GM12878 (cell line): ENCODE measurements around the gene STXBP2. TPM values are rescaled to one million over a fixed set of nuclear protein-coding genes. Genes with fewer than 3 reads are reported as not detected.

Experiments used
- ATAC-seq: fragments of 200-7000 bp; cut with Tn5 transposase; 3 replicates; pipeline ENCODE4 v1.9.1; 2020; ENCODE audit warnings: mild to moderate bottlenecking, moderate library complexity
- BruUV-seq: library from RNA; stranded (reverse); fragments of 400-500 nt; replicated peaks from 2 replicates; lab custom pipeline; 2021; lab: Mats Ljungman, UMichigan
- CTCF ChIA-PET: fragments of 300-600 bp; sonication (Branson Sonifier 250); formaldehyde crosslinking; extraction: SDS; loops from one replicate; lab custom pipeline; 2021; ENCODE audit warnings: inconsistent platforms; lab: Yijun Ruan, JAX
- POLR2A ChIA-PET: fragments of 350-600 bp; formaldehyde crosslinking; extraction: SDS; loops from one replicate; lab custom pipeline; 2021; ENCODE audit warnings: inconsistent platforms; lab: Charles Lee
- RAD21 ChIA-PET: fragments of 300-600 bp; sonication (Branson Sonifier 250); formaldehyde crosslinking; loops from one replicate; lab custom pipeline; 2023; ENCODE audit warnings: antibody characterized with exemption; ENCODE audit not compliant: unreplicated experiment; lab: Charles Lee
- SMC1A ChIA-PET: fragments of 300-600 bp; sonication (Branson Sonifier 250); formaldehyde crosslinking; loops from one replicate; lab custom pipeline; 2023; ENCODE audit not compliant: unreplicated experiment, uncharacterized antibody; lab: Charles Lee
- DNase-seq: peaks from one replicate; pipeline ENCODE4 v3.0.0-alpha.2; 2011; ENCODE audit warnings: low read depth, low spot score
- FAIRE-seq: peaks from 3 replicates; lab custom pipeline; 2011; peaks lifted over from hg19 to GRCh38; lab: Jason Lieb, UNC
- H2AFZ ChIP-seq: 2 replicates; pipeline ENCODE4 v1.6.0; 2011; ENCODE audit warnings: low read depth, low read length, control low read depth; ENCODE audit not compliant: control insufficient read depth
- H3K27ac ChIP-seq: 2 replicates; pipeline ENCODE4 v1.5.1; 2011; ENCODE audit warnings: control low read depth; ENCODE audit not compliant: control insufficient read depth, insufficient read depth
- H3K27me3 ChIP-seq, 2 experiments: replicated peaks in 1 of 2; 2 replicates each; pipeline versions ENCODE4 v1.6.0 to v1.6.1; 2011; ENCODE audit warnings: low read length in 1 of 2; ENCODE audit not compliant: control insufficient read depth in 2 of 2, insufficient read depth in 2 of 2
- H3K36me3 ChIP-seq, 2 experiments: 2 replicates each; pipeline ENCODE4 v1.5.1; 2011; ENCODE audit warnings: low read length in 1 of 2; ENCODE audit not compliant: control insufficient read depth in 2 of 2, insufficient read depth in 2 of 2
- H3K4me1 ChIP-seq: 2 replicates; pipeline ENCODE4 v1.6.1; 2011; ENCODE audit warnings: mild to moderate bottlenecking, low read length, moderate library complexity, mixed read lengths; ENCODE audit not compliant: control insufficient read depth, insufficient read depth
- H3K4me2 ChIP-seq: 2 replicates; pipeline ENCODE4 v1.6.0; 2011; ENCODE audit warnings: control low read depth; ENCODE audit not compliant: control insufficient read depth, insufficient read depth
- H3K4me3 ChIP-seq: fragments of 200-600 bp; sonication (generic); 2 replicates; pipeline ENCODE4 v1.5.1; 2016
- H3K79me2 ChIP-seq: 2 replicates; pipeline ENCODE4 v1.6.0; 2011; ENCODE audit warnings: low read length; ENCODE audit not compliant: control insufficient read depth, insufficient read depth
- H3K9ac ChIP-seq: 2 replicates; pipeline ENCODE4 v1.8.0; 2011; ENCODE audit warnings: low read length, control low read depth, mixed read lengths; ENCODE audit not compliant: control insufficient read depth, insufficient read depth
- H3K9me3 ChIP-seq: replicated peaks from 3 replicates; pipeline ENCODE4 v1.5.1; 2011; ENCODE audit warnings: mild to moderate bottlenecking, low read length; ENCODE audit not compliant: control insufficient read depth, insufficient read depth
- H4K20me1 ChIP-seq: 2 replicates; pipeline ENCODE4 v1.6.0; 2011; ENCODE audit not compliant: control insufficient read depth, insufficient read depth
- BCL11A ChIP-seq: IDR thresholded peaks from 2 replicates; pipeline ENCODE4 v1.6.1; 2011; ENCODE audit warnings: low read depth, low read length
- BHLHE40 ChIP-seq, 2 experiments: fragments of 450-650 bp in 1 of 2; IDR thresholded peaks; 2 replicates each; pipeline ENCODE4 v1.6.1; 2011 to 2017; ENCODE audit warnings: low read depth in 2 of 2, borderline replicate concordance in 1 of 2, improper control_type of control experiment in 1 of 2, low read length in 1 of 2, mild to moderate bottlenecking in 1 of 2
- BRCA1 ChIP-seq: IDR thresholded peaks from 2 replicates; pipeline ENCODE4 v1.6.1; 2011; ENCODE audit warnings: low read depth, low read length, improper control_type of control experiment
- JUNB ChIP-seq: IDR thresholded peaks from 2 replicates; pipeline ENCODE4 v1.6.1; 2016; ENCODE audit warnings: antibody characterized with exemption, mild to moderate bottlenecking
- KAT2A ChIP-seq: conservative IDR thresholded peaks from 2 replicates; pipeline ENCODE4 v1.6.1; 2011; ENCODE audit warnings: low read depth, low read length; ENCODE audit not compliant: control insufficient read depth
- MYB ChIP-seq: fragments of 150-350 bp; IDR thresholded peaks from 2 replicates; pipeline ENCODE4 v1.6.1; 2014; ENCODE audit warnings: mild to moderate bottlenecking, low read depth, low read length, borderline replicate concordance
- SIX5 ChIP-seq: IDR thresholded peaks from 2 replicates; pipeline ENCODE4 v1.6.1; 2011; ENCODE audit warnings: mild to moderate bottlenecking, low read depth, low read length, moderate library complexity; ENCODE audit not compliant: severe bottlenecking
- SRF ChIP-seq, 2 experiments: IDR thresholded peaks; 2 replicates each; pipeline ENCODE4 v1.6.1; 2011; ENCODE audit warnings: low read depth in 2 of 2, low read length in 2 of 2, mild to moderate bottlenecking in 1 of 2, moderate library complexity in 1 of 2
- ZZZ3 ChIP-seq: IDR thresholded peaks from 2 replicates; pipeline ENCODE4 v1.6.1; 2011; ENCODE audit warnings: low read depth; ENCODE audit not compliant: control insufficient read depth, insufficient read length
- WGBS: methylation state at CpG from one replicate; pipeline ENCODE4 v1.1.6; 2016; ENCODE audit warnings: low lambda C conversion rate; ENCODE audit not compliant: insufficient replicate concordance, insufficient coverage; ENCODE audit errors: missing lambda C conversion rate; 5-methylcytosine and 5-hydroxymethylcytosine counted together
- in situ Hi-C: fragments of 300-500 bp; cut with MboI; formaldehyde crosslinking; loops from 9 replicates; pipeline ENCODE4 v1.14.3; 2018; ENCODE audit warnings: mixed read lengths
- intact Hi-C: fragments of 100-400 bp; cut with micrococcal nuclease; formaldehyde crosslinking; loops from one replicate; pipeline ENCODE4 v1.14.2; 2022; ENCODE audit not compliant: unreplicated experiment
- polyA plus RNA-seq, 11 experiments: library from polyadenylated mRNA; depleted of rRNA in 4 of 11; unstranded in 6 of 11; stranded (reverse) in 5 of 11; fragments of >200 nt; fragmentation: Nextera tagmentation in 4 of 11; fragmentation: Illumina TruSeq in 1 of 11; extraction: Ambion mirVana in 4 of 11; extraction: Trizol in 1 of 11; gene quantifications; 1 replicate in 1 of 11; 2 replicates in 10 of 11; pipeline versions ENCODE4 v1.2.1 to v1.2.3, GENCODE V29; 2011 to 2016; ENCODE audit warnings: inconsistent platforms in 2 of 11, missing spikeins in 2 of 11, low read depth in 1 of 11
- total RNA-seq, 4 experiments: library from RNA; depleted of rRNA in 3 of 4; stranded (reverse); fragments of >200 nt in 3 of 4; fragmentation: Illumina TruSeq in 1 of 4; extraction: Trizol in 1 of 4; gene quantifications; 2 replicates each; pipeline versions ENCODE4 v1.2.1 to v1.2.3, GENCODE V29; 2013 to 2021
- TF ChIP-seq, protein P1 (sequence below): fragments of 450-650 bp; IDR thresholded peaks from 2 replicates; pipeline ENCODE4 v1.6.1; 2017; ENCODE audit warnings: mild to moderate bottlenecking, moderate library complexity
- TF ChIP-seq, protein P2 (sequence below): fragments of 450-650 bp; IDR thresholded peaks from 2 replicates; pipeline ENCODE4 v1.6.1; 2016; ENCODE audit warnings: mild to moderate bottlenecking, moderate library complexity, borderline replicate concordance

Gene STXBP2
- total and polyA plus RNA-seq, 10 of the 15 experiments (the other 5 are each of a cell fraction or from before 2014, with no cell fraction given), result 2.6 to 111 (median 61.4) TPM

DNA sequence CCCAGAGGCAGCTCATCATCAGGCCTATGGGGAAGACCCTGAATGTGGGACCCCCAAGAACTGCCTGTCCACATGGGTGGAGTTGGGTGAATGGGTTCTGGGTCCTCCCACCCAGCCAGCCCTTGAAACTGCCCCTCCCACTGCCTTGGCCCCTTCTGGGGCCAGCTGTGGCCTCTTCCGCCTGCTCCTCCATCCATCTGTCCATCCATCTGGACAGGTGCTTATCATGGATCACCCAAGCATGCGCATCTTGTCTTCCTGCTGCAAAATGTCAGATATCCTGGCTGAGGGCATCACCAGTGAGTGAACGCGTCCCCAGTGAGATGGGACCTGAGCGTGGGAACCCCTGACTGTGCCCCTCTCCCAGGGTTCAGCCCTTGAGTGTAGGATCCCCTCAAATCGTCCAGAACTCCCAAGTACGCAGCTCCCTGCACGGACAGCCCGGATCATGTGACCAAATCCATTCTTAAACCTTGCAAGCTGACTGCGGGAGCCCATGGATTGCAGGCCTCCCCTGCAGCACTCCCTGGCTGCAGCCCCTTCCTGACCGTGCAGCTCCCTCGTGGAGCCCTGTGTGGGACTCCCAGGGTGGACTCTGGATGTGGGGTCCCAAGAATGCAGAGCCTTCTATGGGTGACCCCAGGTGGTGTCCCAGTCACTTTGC is 2.0 kb downstream of the STXBP2 start:
- CTCF ChIA-PET, result interaction anchor here (1.3 to 2.2 kb wide), 4 partner anchors 13 to 261 kb away, joined by 3 to 12 read pairs (median 6); no protein-coding TSS in a partner anchor
- WGBS, result 91% methylated on average over 11 of the region's 12 CpGs
- intact Hi-C loops, result no loop called here
- no peak for ATAC-seq
- H3K27me3 ChIP-seq, result no peaks in the 10 kb centered on the region
- SMC1A ChIA-PET, result interaction anchor here (1.3 to 1.4 kb wide), 2 partner anchors 9 to 71 kb away, joined by 4 read pairs; partner anchors contain the start of genes PET100 and XAB2
- H3K27ac ChIP-seq, result no peak overlapping the region
- peaks cover 14% of the 10 kb centered on the region for H3K4me1 ChIP-seq
- POLR2A ChIA-PET, result interaction anchor here (0.7 to 1.8 kb wide), 2 partner anchors 22 to 28 kb away, joined by 3 to 6 read pairs; no protein-coding TSS in a partner anchor
- H3K4me2 ChIP-seq, result no peak overlapping the region
- DNase-seq, result no peak
- peaks cover 0 to 7% of the 10 kb centered on the region in 2 experiments; a peak in 2 of 4 replicates for H3K36me3 ChIP-seq
- no peak overlapping the region for H2AFZ ChIP-seq
- H3K79me2 ChIP-seq, result peaks cover 18% of the 10 kb centered on the region
- no peak overlapping the region for H3K9ac ChIP-seq
- H4K20me1 ChIP-seq, result no peaks in the 10 kb centered on the region
- no peaks in the 10 kb centered on the region; the same call in 2 of the 3 replicates for H3K9me3 ChIP-seq
- BruUV-seq, result no TSS peak
- RAD21 ChIA-PET, result interaction anchor here (1.3 kb wide), 1 partner anchor 71 kb away, joined by 3 read pairs; no protein-coding TSS in a partner anchor
- no peak for FAIRE-seq
- H3K4me3 ChIP-seq, result no peak overlapping the region
- in situ Hi-C loops, result no loop called here
- TF ChIP-seq ZZZ3, result no peak
- no peak for TF ChIP-seq MYB
- no peak for TF ChIP-seq BRCA1
- TF ChIP-seq BHLHE40 (IDR thresholded peaks at IDR 0.05; ENCODE audit: borderline replicate concordance in 1 of 2, low read depth in 2 of 2, low read length in 1 of 2), result no peak
- no peak for TF ChIP-seq KAT2A
- TF ChIP-seq, protein P1, sequence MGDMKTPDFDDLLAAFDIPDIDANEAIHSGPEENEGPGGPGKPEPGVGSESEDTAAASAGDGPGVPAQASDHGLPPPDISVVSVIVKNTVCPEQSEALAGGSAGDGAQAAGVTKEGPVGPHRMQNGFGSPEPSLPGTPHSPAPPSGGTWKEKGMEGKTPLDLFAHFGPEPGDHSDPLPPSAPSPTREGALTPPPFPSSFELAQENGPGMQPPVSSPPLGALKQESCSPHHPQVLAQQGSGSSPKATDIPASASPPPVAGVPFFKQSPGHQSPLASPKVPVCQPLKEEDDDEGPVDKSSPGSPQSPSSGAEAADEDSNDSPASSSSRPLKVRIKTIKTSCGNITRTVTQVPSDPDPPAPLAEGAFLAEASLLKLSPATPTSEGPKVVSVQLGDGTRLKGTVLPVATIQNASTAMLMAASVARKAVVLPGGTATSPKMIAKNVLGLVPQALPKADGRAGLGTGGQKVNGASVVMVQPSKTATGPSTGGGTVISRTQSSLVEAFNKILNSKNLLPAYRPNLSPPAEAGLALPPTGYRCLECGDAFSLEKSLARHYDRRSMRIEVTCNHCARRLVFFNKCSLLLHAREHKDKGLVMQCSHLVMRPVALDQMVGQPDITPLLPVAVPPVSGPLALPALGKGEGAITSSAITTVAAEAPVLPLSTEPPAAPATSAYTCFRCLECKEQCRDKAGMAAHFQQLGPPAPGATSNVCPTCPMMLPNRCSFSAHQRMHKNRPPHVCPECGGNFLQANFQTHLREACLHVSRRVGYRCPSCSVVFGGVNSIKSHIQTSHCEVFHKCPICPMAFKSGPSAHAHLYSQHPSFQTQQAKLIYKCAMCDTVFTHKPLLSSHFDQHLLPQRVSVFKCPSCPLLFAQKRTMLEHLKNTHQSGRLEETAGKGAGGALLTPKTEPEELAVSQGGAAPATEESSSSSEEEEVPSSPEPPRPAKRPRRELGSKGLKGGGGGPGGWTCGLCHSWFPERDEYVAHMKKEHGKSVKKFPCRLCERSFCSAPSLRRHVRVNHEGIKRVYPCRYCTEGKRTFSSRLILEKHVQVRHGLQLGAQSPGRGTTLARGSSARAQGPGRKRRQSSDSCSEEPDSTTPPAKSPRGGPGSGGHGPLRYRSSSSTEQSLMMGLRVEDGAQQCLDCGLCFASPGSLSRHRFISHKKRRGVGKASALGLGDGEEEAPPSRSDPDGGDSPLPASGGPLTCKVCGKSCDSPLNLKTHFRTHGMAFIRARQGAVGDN, result no peak
- no peak for TF ChIP-seq SIX5
- TF ChIP-seq JUNB, result no peak
- TF ChIP-seq, protein P2, sequence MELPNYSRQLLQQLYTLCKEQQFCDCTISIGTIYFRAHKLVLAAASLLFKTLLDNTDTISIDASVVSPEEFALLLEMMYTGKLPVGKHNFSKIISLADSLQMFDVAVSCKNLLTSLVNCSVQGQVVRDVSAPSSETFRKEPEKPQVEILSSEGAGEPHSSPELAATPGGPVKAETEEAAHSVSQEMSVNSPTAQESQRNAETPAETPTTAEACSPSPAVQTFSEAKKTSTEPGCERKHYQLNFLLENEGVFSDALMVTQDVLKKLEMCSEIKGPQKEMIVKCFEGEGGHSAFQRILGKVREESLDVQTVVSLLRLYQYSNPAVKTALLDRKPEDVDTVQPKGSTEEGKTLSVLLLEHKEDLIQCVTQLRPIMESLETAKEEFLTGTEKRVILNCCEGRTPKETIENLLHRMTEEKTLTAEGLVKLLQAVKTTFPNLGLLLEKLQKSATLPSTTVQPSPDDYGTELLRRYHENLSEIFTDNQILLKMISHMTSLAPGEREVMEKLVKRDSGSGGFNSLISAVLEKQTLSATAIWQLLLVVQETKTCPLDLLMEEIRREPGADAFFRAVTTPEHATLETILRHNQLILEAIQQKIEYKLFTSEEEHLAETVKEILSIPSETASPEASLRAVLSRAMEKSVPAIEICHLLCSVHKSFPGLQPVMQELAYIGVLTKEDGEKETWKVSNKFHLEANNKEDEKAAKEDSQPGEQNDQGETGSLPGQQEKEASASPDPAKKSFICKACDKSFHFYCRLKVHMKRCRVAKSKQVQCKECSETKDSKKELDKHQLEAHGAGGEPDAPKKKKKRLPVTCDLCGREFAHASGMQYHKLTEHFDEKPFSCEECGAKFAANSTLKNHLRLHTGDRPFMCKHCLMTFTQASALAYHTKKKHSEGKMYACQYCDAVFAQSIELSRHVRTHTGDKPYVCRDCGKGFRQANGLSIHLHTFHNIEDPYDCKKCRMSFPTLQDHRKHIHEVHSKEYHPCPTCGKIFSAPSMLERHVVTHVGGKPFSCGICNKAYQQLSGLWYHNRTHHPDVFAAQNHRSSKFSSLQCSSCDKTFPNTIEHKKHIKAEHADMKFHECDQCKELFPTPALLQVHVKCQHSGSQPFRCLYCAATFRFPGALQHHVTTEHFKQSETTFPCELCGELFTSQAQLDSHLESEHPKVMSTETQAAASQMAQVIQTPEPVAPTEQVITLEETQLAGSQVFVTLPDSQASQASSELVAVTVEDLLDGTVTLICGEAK, result no peak
- TF ChIP-seq SRF (IDR thresholded peaks at IDR 0.05; ENCODE audit: low read depth in 2 of 2, low read length in 2 of 2), result no peak
- TF ChIP-seq BCL11A, result no peak
